Measurements from ENCODE around the gene KDM1B.

DNA sequence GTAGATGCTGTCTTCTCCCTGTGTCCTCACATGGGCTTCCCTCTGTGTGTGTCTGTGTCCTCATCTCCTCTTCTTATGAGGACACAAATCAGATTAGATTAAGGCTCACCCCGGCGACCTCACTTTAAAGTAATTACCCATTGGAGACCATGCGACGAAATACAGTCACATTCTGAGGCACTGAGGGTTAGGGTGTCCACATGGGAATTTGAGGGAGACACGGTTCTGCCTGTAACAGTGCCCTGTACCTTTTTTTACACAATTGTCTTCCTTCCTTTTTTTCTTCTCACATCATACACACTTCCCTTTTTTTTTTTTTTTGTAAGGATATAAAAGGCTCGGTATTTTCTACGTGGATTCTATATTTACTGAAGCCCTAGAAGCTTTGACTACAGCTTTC is 60.2 kb downstream of the KDM1B start:
- TF ChIP-seq, protein P1, sequence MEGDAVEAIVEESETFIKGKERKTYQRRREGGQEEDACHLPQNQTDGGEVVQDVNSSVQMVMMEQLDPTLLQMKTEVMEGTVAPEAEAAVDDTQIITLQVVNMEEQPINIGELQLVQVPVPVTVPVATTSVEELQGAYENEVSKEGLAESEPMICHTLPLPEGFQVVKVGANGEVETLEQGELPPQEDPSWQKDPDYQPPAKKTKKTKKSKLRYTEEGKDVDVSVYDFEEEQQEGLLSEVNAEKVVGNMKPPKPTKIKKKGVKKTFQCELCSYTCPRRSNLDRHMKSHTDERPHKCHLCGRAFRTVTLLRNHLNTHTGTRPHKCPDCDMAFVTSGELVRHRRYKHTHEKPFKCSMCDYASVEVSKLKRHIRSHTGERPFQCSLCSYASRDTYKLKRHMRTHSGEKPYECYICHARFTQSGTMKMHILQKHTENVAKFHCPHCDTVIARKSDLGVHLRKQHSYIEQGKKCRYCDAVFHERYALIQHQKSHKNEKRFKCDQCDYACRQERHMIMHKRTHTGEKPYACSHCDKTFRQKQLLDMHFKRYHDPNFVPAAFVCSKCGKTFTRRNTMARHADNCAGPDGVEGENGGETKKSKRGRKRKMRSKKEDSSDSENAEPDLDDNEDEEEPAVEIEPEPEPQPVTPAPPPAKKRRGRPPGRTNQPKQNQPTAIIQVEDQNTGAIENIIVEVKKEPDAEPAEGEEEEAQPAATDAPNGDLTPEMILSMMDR (IDR thresholded peaks at IDR 0.05), result no peak
- TF ChIP-seq POLR2A (IDR thresholded peaks at IDR 0.05) (no peak), POLR2AphosphoS5 (IDR thresholded peaks at IDR 0.05) (no peak)

Measured in prostate gland (tissue), 2 donors.